ENCODE data around the gene SALL1.

The SALL1 gene

DNA sequence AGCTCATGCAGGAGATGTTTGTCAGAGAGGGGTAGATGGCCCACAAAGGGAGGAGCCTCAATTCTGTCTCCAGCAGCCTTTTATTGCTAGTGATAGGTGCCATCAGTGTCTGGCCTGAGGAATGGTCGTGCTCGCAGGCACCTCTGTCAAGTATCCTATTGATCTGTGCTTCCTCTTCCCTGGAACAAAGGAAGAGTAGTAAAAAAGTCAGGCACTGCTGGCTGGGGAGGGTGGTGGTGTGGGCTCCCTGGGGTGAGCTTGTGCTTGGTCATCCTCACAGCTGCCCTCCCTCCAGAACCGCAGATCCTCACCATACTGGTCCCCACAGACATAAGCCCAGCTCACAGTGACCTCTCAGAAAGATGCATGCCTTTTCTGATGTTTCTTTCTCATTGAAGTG lies 15.0 kb upstream of the SALL1 start:
- Histone ChIP-seq H3K4me3 (ENCODE audit: low read length) (no peak overlapping the region), H3K36me3 (replicated peaks; ENCODE audit: low read depth, low read length) (no peaks in the 10 kb centered on the region), H3K79me2 (ENCODE audit: low read length) (no peaks in the 10 kb centered on the region), H3K9me3 (ENCODE audit: insufficient read depth, low read length) (no peaks in the 10 kb centered on the region), H3K9ac (ENCODE audit: low read length) (no peak overlapping the region), H3K4me2 (ENCODE audit: low read length) (no peak overlapping the region), H3K27me3 (ENCODE audit: low read depth, low read length) (peaks cover 3% of the 10 kb centered on the region; the same call in 1 of the 2 replicates), H3K4me1 (ENCODE audit: low read length) (no peaks in the 10 kb centered on the region), H4K20me1 (ENCODE audit: insufficient read depth, low read length) (no peaks in the 10 kb centered on the region), H3K27ac (ENCODE audit: low read length) (no peak overlapping the region), H2AFZ (ENCODE audit: low read depth, low read length) (no peak overlapping the region)
- TF ChIP-seq EZH2phosphoT487 (IDR thresholded peaks at IDR 0.05; ENCODE audit: low read depth): no peak
- TF ChIP-seq, protein P1, sequence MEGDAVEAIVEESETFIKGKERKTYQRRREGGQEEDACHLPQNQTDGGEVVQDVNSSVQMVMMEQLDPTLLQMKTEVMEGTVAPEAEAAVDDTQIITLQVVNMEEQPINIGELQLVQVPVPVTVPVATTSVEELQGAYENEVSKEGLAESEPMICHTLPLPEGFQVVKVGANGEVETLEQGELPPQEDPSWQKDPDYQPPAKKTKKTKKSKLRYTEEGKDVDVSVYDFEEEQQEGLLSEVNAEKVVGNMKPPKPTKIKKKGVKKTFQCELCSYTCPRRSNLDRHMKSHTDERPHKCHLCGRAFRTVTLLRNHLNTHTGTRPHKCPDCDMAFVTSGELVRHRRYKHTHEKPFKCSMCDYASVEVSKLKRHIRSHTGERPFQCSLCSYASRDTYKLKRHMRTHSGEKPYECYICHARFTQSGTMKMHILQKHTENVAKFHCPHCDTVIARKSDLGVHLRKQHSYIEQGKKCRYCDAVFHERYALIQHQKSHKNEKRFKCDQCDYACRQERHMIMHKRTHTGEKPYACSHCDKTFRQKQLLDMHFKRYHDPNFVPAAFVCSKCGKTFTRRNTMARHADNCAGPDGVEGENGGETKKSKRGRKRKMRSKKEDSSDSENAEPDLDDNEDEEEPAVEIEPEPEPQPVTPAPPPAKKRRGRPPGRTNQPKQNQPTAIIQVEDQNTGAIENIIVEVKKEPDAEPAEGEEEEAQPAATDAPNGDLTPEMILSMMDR (IDR thresholded peaks at IDR 0.05; ENCODE audit: low read depth, low read length): no peak

DNA sequence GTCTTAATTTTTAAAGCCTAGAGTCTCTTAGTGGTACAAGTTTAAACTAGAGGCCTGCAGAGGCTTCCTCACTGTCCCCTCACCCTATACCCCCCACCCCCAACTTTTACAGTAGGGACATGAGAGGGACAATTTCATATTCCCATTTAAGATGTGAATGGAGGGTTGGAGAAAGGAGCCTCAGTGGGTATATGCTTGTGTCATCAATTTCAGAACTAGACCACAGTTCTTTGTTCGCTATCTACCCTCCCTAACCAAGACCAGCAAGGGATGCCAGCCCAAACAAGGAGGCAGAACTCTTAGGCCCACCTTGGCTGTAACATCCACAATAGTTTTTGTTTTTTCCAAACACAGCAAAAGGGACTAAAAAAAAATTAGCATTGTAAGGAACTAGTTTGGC lies 14.0 kb upstream of the SALL1 start:
- H3K9me3 ChIP-seq (ENCODE audit: insufficient read depth, low read length): no peaks in the 10 kb centered on the region
- H3K27ac ChIP-seq (ENCODE audit: low read length): no peak overlapping the region
- no peak overlapping the region for H3K9ac ChIP-seq (ENCODE audit: low read length)
- no peaks in the 10 kb centered on the region for H3K79me2 ChIP-seq (ENCODE audit: low read length)
- no peak overlapping the region for H3K4me3 ChIP-seq (ENCODE audit: low read length)
- peaks cover 3% of the 10 kb centered on the region; the same call in 1 of the 2 replicates for H3K27me3 ChIP-seq (ENCODE audit: low read depth, low read length)
- no peak overlapping the region for H3K4me2 ChIP-seq (ENCODE audit: low read length)
- H3K36me3 ChIP-seq (replicated peaks; ENCODE audit: low read depth, low read length): no peaks in the 10 kb centered on the region
- H4K20me1 ChIP-seq (ENCODE audit: insufficient read depth, low read length): no peaks in the 10 kb centered on the region
- no peak for TF ChIP-seq EZH2phosphoT487 (IDR thresholded peaks at IDR 0.05; ENCODE audit: low read depth)
- TF ChIP-seq, protein P1 (IDR thresholded peaks at IDR 0.05; ENCODE audit: low read depth, low read length): no peak
- H2AFZ ChIP-seq (ENCODE audit: low read depth, low read length): no peak overlapping the region
- H3K4me1 ChIP-seq (ENCODE audit: low read length): no peaks in the 10 kb centered on the region

DNA sequence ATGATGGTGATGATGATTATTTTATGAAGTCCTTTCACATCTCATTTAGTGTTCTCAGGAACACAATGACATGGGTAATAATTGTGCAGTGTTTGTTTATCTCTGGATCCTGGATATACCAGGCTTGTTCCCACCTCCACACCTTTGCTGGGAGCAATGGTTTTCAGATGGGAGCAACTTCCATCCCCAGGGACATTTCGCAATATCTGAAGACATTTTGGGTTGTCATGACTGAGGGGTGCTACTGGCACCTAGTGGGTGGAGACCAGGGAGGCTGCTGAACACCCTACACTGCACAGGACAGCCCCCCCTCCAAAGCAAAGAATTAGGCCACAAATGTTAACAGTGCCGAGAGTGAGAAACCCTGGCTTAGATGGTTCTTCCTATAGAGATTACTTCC lies 13.5 kb upstream of the SALL1 start:
- no peaks in the 10 kb centered on the region for H4K20me1 ChIP-seq (ENCODE audit: insufficient read depth, low read length)
- no peak overlapping the region for H2AFZ ChIP-seq (ENCODE audit: low read depth, low read length)
- H3K27ac ChIP-seq (ENCODE audit: low read length): no peak overlapping the region
- no peak for TF ChIP-seq EZH2phosphoT487 (IDR thresholded peaks at IDR 0.05; ENCODE audit: low read depth)
- TF ChIP-seq, protein P1 (IDR thresholded peaks at IDR 0.05; ENCODE audit: low read depth, low read length): no peak
- H3K4me2 ChIP-seq (ENCODE audit: low read length): no peak overlapping the region
- no peaks in the 10 kb centered on the region for H3K9me3 ChIP-seq (ENCODE audit: insufficient read depth, low read length)
- no peaks in the 10 kb centered on the region for H3K4me1 ChIP-seq (ENCODE audit: low read length)
- H3K27me3 ChIP-seq (ENCODE audit: low read depth, low read length): peaks cover 3% of the 10 kb centered on the region; the same call in 1 of the 2 replicates
- no peak overlapping the region for H3K4me3 ChIP-seq (ENCODE audit: low read length)
- H3K36me3 ChIP-seq (replicated peaks; ENCODE audit: low read depth, low read length): no peaks in the 10 kb centered on the region
- H3K9ac ChIP-seq (ENCODE audit: low read length): no peak overlapping the region
- no peaks in the 10 kb centered on the region for H3K79me2 ChIP-seq (ENCODE audit: low read length)

- Histone ChIP-seq H3K4me2 (ENCODE audit: low read length) (no peak overlapping the region), H3K79me2 (ENCODE audit: low read length) (no peaks in the 10 kb centered on the region), H3K27me3 (ENCODE audit: low read depth, low read length) (peaks cover 3% of the 10 kb centered on the region; the same call in 1 of the 2 replicates), H2AFZ (ENCODE audit: low read depth, low read length) (no peak overlapping the region), H4K20me1 (ENCODE audit: insufficient read depth, low read length) (no peaks in the 10 kb centered on the region), H3K9ac (ENCODE audit: low read length) (no peak overlapping the region), H3K27ac (ENCODE audit: low read length) (no peak overlapping the region), H3K4me1 (ENCODE audit: low read length) (no peaks in the 10 kb centered on the region), H3K36me3 (replicated peaks; ENCODE audit: low read depth, low read length) (no peaks in the 10 kb centered on the region), H3K9me3 (ENCODE audit: insufficient read depth, low read length) (no peaks in the 10 kb centered on the region), H3K4me3 (ENCODE audit: low read length) (no peak overlapping the region)
- no peak for TF ChIP-seq EZH2phosphoT487 (IDR thresholded peaks at IDR 0.05; ENCODE audit: low read depth)
- TF ChIP-seq, protein P1 (IDR thresholded peaks at IDR 0.05; ENCODE audit: low read depth, low read length): no peak
These were observed 13.0 kb upstream of the SALL1 start for GRCh38 chr16:51163894-51164566.

Measured in OCI-LY3 (cell line).